HAP-1 (cell line): ENCODE results near the gene SURF4.
"Not testable (repeated sequence)": the region's sequence is repeated elsewhere in the genome, so short reads cannot be mapped to it uniquely, and the experiment has no call there.

Experiments
- DNase-seq, 2 experiments: peaks; one replicate each; pipeline ENCODE4 v3.0.0-alpha.2; 2016 to 2020; ENCODE audit warnings: low spot score in 2 of 2
- H3K27me3 ChIP-seq: fragments of 250-450 bp; sonication (Bioruptor Pico); 2 replicates; pipeline ENCODE4 v1.5.1; 2020; ENCODE audit warnings: low read depth, mild to moderate bottlenecking, moderate library complexity
- H3K36me3 ChIP-seq: fragments of 250-450 bp; sonication (Bioruptor Pico); replicated peaks from 2 replicates; pipeline ENCODE4 v1.5.1; 2020; ENCODE audit warnings: mild to moderate bottlenecking
- H3K4me1 ChIP-seq: fragments of 250-450 bp; sonication (Bioruptor Pico); 2 replicates; pipeline ENCODE4 v1.5.1; 2020; ENCODE audit warnings: mild to moderate bottlenecking
- H3K4me3 ChIP-seq: fragments of 250-450 bp; sonication (Bioruptor Pico); 2 replicates; pipeline ENCODE4 v1.5.1; 2020; ENCODE audit warnings: mild to moderate bottlenecking, moderate library complexity
- H3K9me3 ChIP-seq: fragments of 250-450 bp; sonication (Bioruptor Pico); 2 replicates; pipeline ENCODE4 v1.5.1; 2020; ENCODE audit warnings: mild to moderate bottlenecking, moderate library complexity
- in situ Hi-C: fragments of 300-500 bp; cut with MboI; formaldehyde crosslinking; loops from 3 replicates; pipeline ENCODE4 v1.14.3; 2020; ENCODE audit warnings: low sequenced_read_pairs, inconsistent platforms, mixed read lengths

Gene SURF4

DNA sequence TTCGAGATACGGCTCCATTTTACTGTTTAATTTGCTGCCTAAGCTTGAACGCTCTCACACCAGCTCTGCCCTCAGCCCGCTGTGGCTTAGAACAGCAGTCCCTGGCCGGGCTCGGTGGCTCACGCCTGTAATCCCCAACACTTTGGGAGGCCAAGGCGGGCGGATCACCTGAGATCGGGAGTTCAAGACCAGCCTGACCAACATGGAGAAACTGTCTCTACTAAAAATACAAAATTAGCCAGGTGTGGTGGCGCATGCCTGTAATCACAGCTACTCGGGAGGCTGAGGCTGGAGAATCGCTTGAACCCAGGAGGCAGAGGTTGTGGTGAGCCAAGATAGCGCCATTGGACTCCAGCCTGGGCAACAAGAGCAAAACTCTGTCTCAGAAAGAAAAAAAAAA lies 1.4 kb upstream of the SURF4 start:
- H3K4me3 ChIP-seq, H3K27me3 ChIP-seq, in situ Hi-C loops, H3K9me3 ChIP-seq, DNase-seq: not testable (repeated sequence)
- Histone ChIP-seq H3K36me3 (peaks cover 18% of the 10 kb centered on the region), H3K4me1 (peaks cover 13% of the 10 kb centered on the region)

DNA sequence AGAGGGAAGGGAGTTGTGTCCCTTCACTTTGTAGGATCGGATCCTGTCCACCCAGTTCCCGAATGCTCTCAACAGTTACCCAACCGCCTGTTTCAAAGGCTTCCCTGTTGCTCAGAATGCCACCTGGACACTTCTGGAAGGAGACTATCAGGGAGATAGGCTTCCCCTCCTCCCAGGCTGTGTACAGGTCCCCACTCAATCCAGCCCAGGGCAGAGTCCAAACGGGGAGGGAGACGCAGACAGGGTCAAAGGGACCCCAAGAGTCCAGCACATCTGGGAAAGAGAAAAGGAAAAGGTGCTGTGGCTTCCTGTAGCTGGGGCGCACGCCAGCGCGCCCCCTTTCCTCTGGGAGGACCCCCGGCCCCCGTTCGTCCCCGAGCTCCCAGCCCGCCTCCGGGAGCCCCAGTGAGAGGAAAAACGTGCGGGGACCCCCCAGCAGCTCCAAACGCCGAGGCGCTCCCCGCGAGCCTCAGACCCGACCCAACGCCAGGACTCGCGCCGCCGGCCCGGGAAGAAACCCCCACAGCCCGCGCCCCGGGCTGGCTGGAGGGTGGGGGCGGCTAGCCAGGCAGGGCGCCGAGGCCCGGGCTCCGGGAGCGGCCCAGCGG lies 640 bp downstream of the SURF4 start:
- Histone ChIP-seq H3K4me3 (peak overlapping the region; percentile 86), H3K9me3 (no peaks in the 10 kb centered on the region), H3K36me3 (peaks cover 32% of the 10 kb centered on the region), H3K4me1 (peaks cover 13% of the 10 kb centered on the region), H3K27me3 (no peaks in the 10 kb centered on the region)
- peak in 1 of 2 experiments; percentile 42 for DNase-seq
- in situ Hi-C loops: no loop called here

DNA sequence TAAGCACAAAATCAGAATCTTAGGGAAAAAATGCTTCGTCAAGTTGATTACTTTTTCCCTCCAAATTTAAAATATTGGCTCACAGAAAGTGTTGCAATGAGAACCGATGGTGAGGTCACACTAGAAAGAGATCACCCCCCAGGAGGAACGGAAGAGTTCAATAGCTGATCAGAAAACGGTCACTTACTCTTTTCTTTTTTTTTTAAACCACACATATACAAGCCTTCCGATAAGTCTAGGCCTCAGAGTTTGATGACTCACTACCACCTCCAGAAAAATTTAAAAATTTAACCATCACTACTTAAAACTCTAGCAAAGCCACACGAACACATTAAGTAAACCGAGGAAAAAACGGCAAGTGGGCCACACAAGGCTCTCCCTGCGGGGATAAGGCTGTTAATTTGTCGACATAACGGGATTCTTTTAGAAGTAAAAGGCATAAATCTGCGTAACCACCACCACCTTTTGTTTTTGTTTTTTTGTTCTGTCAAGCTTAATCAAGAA lies 1.2 kb downstream of the SURF4 start:
- H3K4me1 ChIP-seq: peaks cover 13% of the 10 kb centered on the region
- DNase-seq: no peak
- H3K36me3 ChIP-seq: peaks cover 38% of the 10 kb centered on the region
- no peaks in the 10 kb centered on the region for H3K27me3 ChIP-seq
- in situ Hi-C loops: no loop called here
- no peaks in the 10 kb centered on the region for H3K9me3 ChIP-seq
- H3K4me3 ChIP-seq: peak overlapping the region; percentile 86

DNA sequence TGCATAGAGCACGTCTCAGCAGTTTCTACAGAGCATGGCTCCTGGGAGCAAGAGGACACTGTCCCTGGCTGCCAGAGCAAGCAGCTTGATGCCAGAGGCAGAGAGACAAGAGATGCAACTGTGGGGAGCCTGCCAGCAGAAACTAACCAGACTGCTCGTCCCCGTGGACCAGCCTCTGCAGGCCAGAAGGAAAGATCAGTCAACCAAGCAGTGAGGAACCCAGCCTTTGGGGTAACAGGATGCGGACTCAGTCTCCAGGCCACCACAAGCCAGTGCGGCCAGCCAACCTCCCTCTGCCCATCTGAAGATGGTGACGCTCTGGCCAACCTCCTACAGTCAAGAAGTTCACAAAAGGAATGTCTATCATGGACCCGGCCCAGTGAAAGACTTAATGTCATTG lies 3.7 kb downstream of the SURF4 start:
- Histone ChIP-seq H3K36me3 (peaks cover 58% of the 10 kb centered on the region), H3K4me3 (no peak overlapping the region), H3K4me1 (peaks cover 8% of the 10 kb centered on the region), H3K9me3 (no peaks in the 10 kb centered on the region), H3K27me3 (no peaks in the 10 kb centered on the region)
- in situ Hi-C loops: no loop called here
- DNase-seq: no peak

GRCh38 chr9:133371261-133371711 lies 4.6 kb downstream of the SURF4 start:
- in situ Hi-C loops: no loop called here
- no peaks in the 10 kb centered on the region for H3K9me3 ChIP-seq
- peaks cover 66% of the 10 kb centered on the region for H3K36me3 ChIP-seq
- H3K4me1 ChIP-seq: peaks cover under 1% of the 10 kb centered on the region; the same call in 1 of the 2 replicates
- H3K27me3 ChIP-seq: no peaks in the 10 kb centered on the region
- H3K4me3 ChIP-seq: no peak overlapping the region
- no peak for DNase-seq

- no peak for DNase-seq
- in situ Hi-C loops: no loop called here
- Histone ChIP-seq H3K27me3 (no peaks in the 10 kb centered on the region), H3K4me3 (no peak overlapping the region), H3K36me3 (peaks cover 72% of the 10 kb centered on the region), H3K4me1 (no peaks in the 10 kb centered on the region; the same call in 1 of the 2 replicates), H3K9me3 (no peaks in the 10 kb centered on the region)
Measured at GRCh38 chr9:133370685-133371084, 5.2 kb downstream of the SURF4 start.

DNA sequence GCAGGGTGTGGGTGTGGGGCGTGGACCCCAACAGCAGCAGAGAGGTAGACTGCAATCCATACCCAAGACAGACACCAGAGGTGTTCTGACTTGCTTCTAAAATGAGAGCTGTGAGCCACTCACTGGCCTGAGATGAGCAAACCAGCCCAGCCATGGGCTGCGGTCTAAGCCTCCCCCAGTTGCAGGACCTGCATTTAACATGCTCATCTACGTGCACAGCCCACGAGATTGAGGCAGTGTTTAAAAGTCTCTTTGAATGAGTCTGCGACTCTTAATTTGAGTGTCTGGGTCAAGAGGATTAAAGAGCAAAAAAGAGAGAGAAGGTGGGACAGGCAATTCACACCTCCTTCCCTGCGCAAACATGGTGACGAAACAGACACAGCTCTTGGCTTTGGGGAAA lies 5.9 kb downstream of the SURF4 start:
- Histone ChIP-seq H3K36me3 (peaks cover 75% of the 10 kb centered on the region), H3K27me3 (no peaks in the 10 kb centered on the region), H3K4me3 (no peak overlapping the region), H3K9me3 (no peaks in the 10 kb centered on the region), H3K4me1 (no peaks in the 10 kb centered on the region; the same call in 1 of the 2 replicates)
- in situ Hi-C loops: no loop called here
- DNase-seq: no peak

- Histone ChIP-seq H3K4me1 (no peaks in the 10 kb centered on the region; the same call in 1 of the 2 replicates), H3K4me3 (no peak overlapping the region), H3K9me3 (no peaks in the 10 kb centered on the region), H3K36me3 (peaks cover 76% of the 10 kb centered on the region), H3K27me3 (no peaks in the 10 kb centered on the region)
- no peak for DNase-seq
- in situ Hi-C loops: no loop called here
Measured at GRCh38 chr9:133369422-133369821, 6.4 kb downstream of the SURF4 start.

DNA sequence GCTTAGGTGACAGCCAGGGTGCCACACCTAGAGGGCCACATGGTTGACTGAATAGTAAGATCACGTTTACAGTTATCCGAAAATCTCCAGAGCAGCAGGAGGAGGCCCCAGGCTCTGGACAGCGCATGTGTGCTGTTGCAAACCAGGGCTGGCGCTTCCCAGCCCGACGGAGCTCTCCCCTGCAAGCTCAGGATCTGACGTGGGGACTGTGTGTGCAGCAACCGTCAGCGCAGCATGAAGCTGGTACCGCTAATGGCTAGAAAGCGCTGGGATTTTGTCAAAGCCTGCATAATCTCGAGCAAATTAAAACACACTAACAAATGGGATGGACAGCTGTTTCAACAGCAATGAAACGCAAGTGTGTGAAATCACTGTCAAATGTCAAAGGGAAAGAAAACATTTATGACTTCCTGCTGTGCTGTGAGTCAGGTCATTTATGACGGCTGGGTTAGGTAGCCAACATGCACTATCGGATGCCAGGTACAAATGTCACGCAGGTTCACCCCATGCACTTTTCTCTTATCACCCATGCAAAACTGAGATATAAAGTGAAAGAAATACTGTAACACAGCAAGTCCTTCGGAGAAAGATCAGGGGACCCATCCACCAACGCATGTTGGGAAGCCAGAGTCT lies 7.5 kb downstream of the SURF4 start:
- Histone ChIP-seq H3K4me1 (no peaks in the 10 kb centered on the region), H3K27me3 (no peaks in the 10 kb centered on the region)

DNA sequence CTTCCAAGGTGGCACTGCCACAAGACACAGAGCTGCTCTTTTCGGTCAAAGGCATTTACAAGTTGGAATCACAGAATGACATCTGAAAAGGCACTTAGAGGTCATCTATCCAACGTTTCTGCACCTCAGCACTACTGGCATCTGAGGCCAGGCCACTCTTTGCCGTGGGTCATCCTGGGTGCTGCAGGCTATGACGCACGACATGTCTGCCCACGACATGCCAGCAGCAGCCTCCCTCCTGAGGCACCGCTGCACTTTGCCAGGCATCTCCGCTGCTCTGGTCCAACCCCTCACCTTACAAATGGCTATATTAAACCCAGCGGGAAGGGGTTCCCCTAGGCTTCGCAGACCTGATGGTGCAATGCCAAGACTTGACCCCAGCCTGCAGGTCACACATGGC lies 8.1 kb downstream of the SURF4 start:
- Histone ChIP-seq H3K27me3 (no peaks in the 10 kb centered on the region), H3K9me3 (no peaks in the 10 kb centered on the region), H3K4me1 (no peaks in the 10 kb centered on the region), H3K36me3 (peaks cover 85% of the 10 kb centered on the region), H3K4me3 (no peak overlapping the region)
- DNase-seq: no peak
- in situ Hi-C loops: no loop called here

More for the DNA sequence above, 7.5 kb downstream of the SURF4 start:
- H3K36me3 ChIP-seq: peaks cover 85% of the 10 kb centered on the region
- in situ Hi-C loops: no loop called here
- no peak overlapping the region for H3K4me3 ChIP-seq
- no peak for DNase-seq
- no peaks in the 10 kb centered on the region for H3K9me3 ChIP-seq

GRCh38 chr9:133367221-133367620 lies 8.6 kb downstream of the SURF4 start:
- H3K4me3 ChIP-seq: no peak overlapping the region
- no peaks in the 10 kb centered on the region for H3K4me1 ChIP-seq
- no peaks in the 10 kb centered on the region for H3K27me3 ChIP-seq
- in situ Hi-C loops: no loop called here
- DNase-seq: no peak
- peaks cover 85% of the 10 kb centered on the region for H3K36me3 ChIP-seq
- H3K9me3 ChIP-seq: no peaks in the 10 kb centered on the region

- Histone ChIP-seq H3K9me3 (no peaks in the 10 kb centered on the region), H3K27me3 (no peaks in the 10 kb centered on the region), H3K4me1 (no peaks in the 10 kb centered on the region), H3K36me3 (peaks cover 86% of the 10 kb centered on the region), H3K4me3 (no peak overlapping the region)
- DNase-seq: no peak
- in situ Hi-C loops: no loop called here
Measured at GRCh38 chr9:133366435-133366834, 9.4 kb downstream of the SURF4 start.

DNA sequence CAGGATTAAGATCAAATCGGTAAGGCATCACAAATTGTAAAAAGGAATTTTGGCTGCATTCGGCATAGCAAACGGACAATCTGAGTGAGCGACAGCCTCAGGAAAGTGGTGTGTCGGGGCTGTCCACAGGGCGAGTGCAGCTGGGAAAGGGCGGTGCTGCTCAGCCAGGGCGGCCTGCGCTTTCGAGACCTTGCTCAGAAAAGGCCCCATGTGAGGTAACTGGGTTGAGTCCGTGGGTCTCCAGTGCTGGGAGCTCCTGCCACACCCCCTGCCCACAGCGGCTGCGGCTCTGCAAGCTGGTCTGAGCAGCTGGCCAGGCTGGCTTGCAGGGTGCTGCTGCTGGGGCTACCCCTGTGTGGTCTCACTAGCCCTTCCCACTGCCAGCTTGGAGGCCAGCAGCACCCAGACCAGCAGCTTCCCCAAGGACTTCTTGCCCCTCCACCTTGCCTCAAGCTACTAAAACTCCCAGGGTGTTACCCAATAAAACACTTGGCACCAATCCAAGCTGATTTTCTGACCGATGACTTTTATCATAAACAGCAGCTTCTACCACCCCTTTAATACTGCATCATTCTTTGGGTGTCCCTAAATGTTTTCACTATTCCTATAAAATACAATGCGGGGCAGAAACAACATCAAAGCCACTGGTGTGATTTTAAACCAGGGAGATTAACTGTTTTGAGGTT lies 13.4 kb downstream of the SURF4 start:
- no peak overlapping the region for H3K4me3 ChIP-seq
- H3K9me3 ChIP-seq: no peaks in the 10 kb centered on the region
- H3K27me3 ChIP-seq: no peaks in the 10 kb centered on the region
- in situ Hi-C loops: no loop called here
- peaks cover 87% of the 10 kb centered on the region for H3K36me3 ChIP-seq
- DNase-seq: no peak
- H3K4me1 ChIP-seq: peaks cover 3% of the 10 kb centered on the region

GRCh38 chr9:133361507-133362092 lies 14.3 kb downstream of the SURF4 start:
- Histone ChIP-seq H3K4me3 (no peak overlapping the region), H3K36me3 (peaks cover 79% of the 10 kb centered on the region), H3K27me3 (no peaks in the 10 kb centered on the region), H3K9me3 (no peaks in the 10 kb centered on the region), H3K4me1 (peaks cover 5% of the 10 kb centered on the region)
- DNase-seq: no peak
- in situ Hi-C loops: no loop called here
